Fibroblast of mammary gland (primary cell): ENCODE data around the gene PLEKHH1.

Experiments used
- DNase-seq: peaks from one replicate; pipeline ENCODE4 v3.0.0-alpha.2; 2010; ENCODE audit warnings: low read depth
- H3K4me3 ChIP-seq: 2 replicates; pipeline ENCODE4 v1.5.1; 2011; ENCODE audit warnings: low read depth, mild to moderate bottlenecking, low read length, moderate library complexity; ENCODE audit not compliant: control insufficient read depth
- TF ChIP-seq, protein P1 (sequence below): conservative IDR thresholded peaks from 2 replicates; pipeline ENCODE4 v1.5.1; 2011; ENCODE audit warnings: low read depth, low read length, inconsistent platforms; ENCODE audit not compliant: control insufficient read depth, insufficient read depth

PLEKHH1 gene

GRCh38 chr14:67522270-67522669 lies 10.8 kb upstream of the PLEKHH1 start:
- TF ChIP-seq, protein P1, sequence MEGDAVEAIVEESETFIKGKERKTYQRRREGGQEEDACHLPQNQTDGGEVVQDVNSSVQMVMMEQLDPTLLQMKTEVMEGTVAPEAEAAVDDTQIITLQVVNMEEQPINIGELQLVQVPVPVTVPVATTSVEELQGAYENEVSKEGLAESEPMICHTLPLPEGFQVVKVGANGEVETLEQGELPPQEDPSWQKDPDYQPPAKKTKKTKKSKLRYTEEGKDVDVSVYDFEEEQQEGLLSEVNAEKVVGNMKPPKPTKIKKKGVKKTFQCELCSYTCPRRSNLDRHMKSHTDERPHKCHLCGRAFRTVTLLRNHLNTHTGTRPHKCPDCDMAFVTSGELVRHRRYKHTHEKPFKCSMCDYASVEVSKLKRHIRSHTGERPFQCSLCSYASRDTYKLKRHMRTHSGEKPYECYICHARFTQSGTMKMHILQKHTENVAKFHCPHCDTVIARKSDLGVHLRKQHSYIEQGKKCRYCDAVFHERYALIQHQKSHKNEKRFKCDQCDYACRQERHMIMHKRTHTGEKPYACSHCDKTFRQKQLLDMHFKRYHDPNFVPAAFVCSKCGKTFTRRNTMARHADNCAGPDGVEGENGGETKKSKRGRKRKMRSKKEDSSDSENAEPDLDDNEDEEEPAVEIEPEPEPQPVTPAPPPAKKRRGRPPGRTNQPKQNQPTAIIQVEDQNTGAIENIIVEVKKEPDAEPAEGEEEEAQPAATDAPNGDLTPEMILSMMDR: no peak
- no peak overlapping the region for H3K4me3 ChIP-seq
- DNase-seq: no peak

GRCh38 chr14:67523764-67524633 lies 9.1 kb upstream of the PLEKHH1 start:
- DNase-seq: no peak
- TF ChIP-seq, protein P1: no peak

GRCh38 chr14:67524634-67524963 lies 8.5 kb upstream of the PLEKHH1 start:
- H3K4me3 ChIP-seq: no peak overlapping the region
- DNase-seq: peak; percentile 12
- TF ChIP-seq, protein P1: no peak

More at GRCh38 chr14:67523764-67524633, 9.1 kb upstream of the PLEKHH1 start:
- H3K4me3 ChIP-seq: no peak overlapping the region

DNA sequence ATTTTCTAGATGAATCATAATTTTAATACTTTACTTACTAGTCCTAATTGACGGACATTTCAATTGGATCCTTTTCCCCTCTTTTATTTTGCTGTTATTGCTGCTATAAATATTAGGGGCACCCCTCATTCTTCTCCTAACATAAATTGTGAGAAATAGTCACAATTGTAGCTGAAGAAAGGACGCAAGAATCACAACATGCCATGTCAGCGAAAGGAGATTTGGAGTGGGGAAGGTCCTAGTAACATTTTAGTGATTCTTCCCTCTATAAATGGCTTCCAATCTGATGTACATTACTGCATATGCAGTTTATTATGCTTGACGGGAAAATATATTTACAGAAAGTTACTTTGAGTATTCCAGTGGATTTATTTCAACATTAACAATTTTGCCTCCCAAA lies 7.7 kb upstream of the PLEKHH1 start:
- H3K4me3 ChIP-seq: no peak overlapping the region
- TF ChIP-seq, protein P1: no peak
- DNase-seq: no peak

GRCh38 chr14:67526181-67526580 lies 6.9 kb upstream of the PLEKHH1 start:
- no peak overlapping the region for H3K4me3 ChIP-seq
- DNase-seq: no peak
- TF ChIP-seq, protein P1: no peak

- DNase-seq: peak; percentile 54
- H3K4me3 ChIP-seq: no peak overlapping the region
- TF ChIP-seq, protein P1: peak; percentile 64
These were observed 6.2 kb upstream of the PLEKHH1 start for GRCh38 chr14:67526676-67527459.
